Lower lobe of right lung (tissue), 2 donors: Measurements from ENCODE around the gene PDE11A. TPM values are rescaled to one million over a fixed set of nuclear protein-coding genes. Genes with fewer than 3 reads are reported as not detected.

Experiments
- ATAC-seq, 2 donors: fragments of 200-7000 bp; cut with Tn5 transposase; one replicate each; pipeline ENCODE4 v1.9.1; 2020 to 2022; ENCODE audit warnings: mild to moderate bottlenecking in 2 of 2, moderate library complexity in 2 of 2
- DNase-seq: peaks from one replicate; pipeline ENCODE4 v3.0.0-alpha.2; 2020
- H3K27ac ChIP-seq: fragments of 200-600 bp; one replicate; pipeline ENCODE4 v1.8.0; 2022
- H3K27me3 ChIP-seq: fragments of 200-600 bp; one replicate; pipeline ENCODE4 v1.8.0; 2022; ENCODE audit warnings: low read depth
- H3K36me3 ChIP-seq: fragments of 200-600 bp; one replicate; pipeline ENCODE4 v1.8.0; 2022; ENCODE audit warnings: mild to moderate bottlenecking
- H3K4me1 ChIP-seq: fragments of 200-600 bp; one replicate; pipeline ENCODE4 v1.8.0; 2022
- H3K4me3 ChIP-seq: fragments of 200-600 bp; one replicate; pipeline ENCODE4 v1.8.0; 2022; ENCODE audit warnings: mild to moderate bottlenecking
- H3K9me3 ChIP-seq: fragments of 200-600 bp; one replicate; pipeline ENCODE4 v1.8.0; 2022
- CTCF ChIP-seq: fragments of 200-600 bp; IDR thresholded peaks from one replicate; pipeline ENCODE4 v1.8.0; 2022; ENCODE audit warnings: antibody characterized with exemption, mild to moderate bottlenecking
- intact Hi-C: fragments of 100-400 bp; cut with DNase I; formaldehyde crosslinking; loops from one replicate; pipeline ENCODE4 v1.11.0; 2022
- total RNA-seq: library from RNA; stranded (reverse); fragmentation: NEBNext Ultra II Directional; extraction: Animal tissue kit (Norgen Biotek cat#: 25700); gene quantifications from one replicate; pipeline ENCODE4 v1.2.1, GENCODE V29; 2021
- donor health status: DM: no; HTN: yes; CAD: no; lungs with severe emphysema.

PDE11A gene
- total RNA-seq, 1 donor from 2014 or later = 0.27 TPM

GRCh38 chr2:177816766-177817165 lies 255.8 kb downstream of the PDE11A start:
- Histone ChIP-seq H3K9me3 (no peaks in the 10 kb centered on the region), H3K36me3 (no peaks in the 10 kb centered on the region), H3K27me3 (no peaks in the 10 kb centered on the region), H3K4me1 (no peaks in the 10 kb centered on the region), H3K27ac (no peak overlapping the region), H3K4me3 (no peak overlapping the region)
- DNase-seq (no peak), ATAC-seq (no peak)
- intact Hi-C loops = no loop called here
- TF ChIP-seq CTCF = no peak

- no peak overlapping the region for H3K4me3 ChIP-seq
- no peak for TF ChIP-seq CTCF
- no peaks in the 10 kb centered on the region for H3K36me3 ChIP-seq
- H3K27me3 ChIP-seq = no peaks in the 10 kb centered on the region
- H3K27ac ChIP-seq = no peak overlapping the region
- ATAC-seq (no peak), DNase-seq (no peak)
- intact Hi-C loops = no loop called here
- H3K9me3 ChIP-seq = no peaks in the 10 kb centered on the region
- H3K4me1 ChIP-seq = no peaks in the 10 kb centered on the region
These were observed 259.7 kb downstream of the PDE11A start for GRCh38 chr2:177812713-177813396.

GRCh38 chr2:177810906-177811305 lies 261.7 kb downstream of the PDE11A start:
- intact Hi-C loops = no loop called here

GRCh38 chr2:177808984-177809809 lies 263.4 kb downstream of the PDE11A start:
- H3K9me3 ChIP-seq = no peaks in the 10 kb centered on the region
- ATAC-seq = no peak
- H3K4me1 ChIP-seq = no peaks in the 10 kb centered on the region
- TF ChIP-seq CTCF = no peak
- H3K27ac ChIP-seq = no peak overlapping the region
- no peaks in the 10 kb centered on the region for H3K36me3 ChIP-seq
- intact Hi-C loops = no loop called here
- no peaks in the 10 kb centered on the region for H3K27me3 ChIP-seq
- DNase-seq = no peak
- H3K4me3 ChIP-seq = no peak overlapping the region

More at GRCh38 chr2:177810906-177811305, 261.7 kb downstream of the PDE11A start:
- H3K27me3 ChIP-seq = no peaks in the 10 kb centered on the region
- no peak for DNase-seq
- no peak overlapping the region for H3K27ac ChIP-seq
- no peaks in the 10 kb centered on the region for H3K36me3 ChIP-seq
- H3K4me1 ChIP-seq = no peaks in the 10 kb centered on the region
- ATAC-seq = no peak
- no peaks in the 10 kb centered on the region for H3K9me3 ChIP-seq
- H3K4me3 ChIP-seq = no peak overlapping the region
- no peak for TF ChIP-seq CTCF

GRCh38 chr2:177806025-177806424 lies 266.6 kb downstream of the PDE11A start:
- no peak for TF ChIP-seq CTCF
- Histone ChIP-seq H3K4me3 (no peak overlapping the region), H3K27me3 (no peaks in the 10 kb centered on the region), H3K27ac (no peak overlapping the region), H3K9me3 (no peaks in the 10 kb centered on the region), H3K4me1 (no peaks in the 10 kb centered on the region), H3K36me3 (no peaks in the 10 kb centered on the region)
- ATAC-seq (no peak), DNase-seq (no peak)
- intact Hi-C loops = no loop called here
